ENCODE data around the gene GFER. TPM values are rescaled to one million over a fixed set of nuclear protein-coding genes. Genes with fewer than 3 reads are reported as not detected.

GFER gene
- total RNA-seq, 2 experiments from 2014 or later: 33.5 to 33.9 TPM

- peaks cover 44% of the 10 kb centered on the region for H3K27me3 Mint-ChIP-seq
- peak overlapping the region; percentile 89 for H3K4me3 Mint-ChIP-seq
- POLR2A ChIA-PET: interaction anchor here (0.8 to 29.2 kb wide), 7 partner anchors 9 to 221 kb away, joined by 3 to 505 read pairs (median 4); partner anchors contain the start of genes NDUFB10, RNF151, RPS2 and TBL3
- CTCF ChIA-PET: interaction anchor here (1.0 to 2.4 kb wide), 4 partner anchors 19 to 156 kb away, joined by 3 to 9 read pairs (median 6); partner anchors contain the start of gene RPS2
- peaks cover 16% of the 10 kb centered on the region for H3K36me3 Mint-ChIP-seq (ENCODE audit: low read depth)
- no peak for TF ChIP-seq CTCF (IDR thresholded peaks at IDR 0.05)
- no peak for DNase-seq
- H3K4me1 Mint-ChIP-seq (ENCODE audit: low read depth): peaks cover 19% of the 10 kb centered on the region
- ATAC-seq: peak; percentile 10
- no peaks in the 10 kb centered on the region for H3K9me3 Mint-ChIP-seq
- intact Hi-C loops (cut with micrococcal nuclease): no loop called here
- H3K27ac Mint-ChIP-seq: peak overlapping the region; percentile 30
Observed at GRCh38 chr16:1984347-1985225, 593 bp downstream of the GFER start.

- no peaks in the 10 kb centered on the region for H3K9me3 Mint-ChIP-seq
Observed at GRCh38 chr16:1985466-1986150, 1.6 kb downstream of the GFER start.

GRCh38 chr16:1987198-1987597 is 3.2 kb downstream of the GFER start:
- ATAC-seq: no peak
- POLR2A ChIA-PET: interaction anchor here (1.3 to 29.2 kb wide), 4 partner anchors 11 to 166 kb away, joined by 3 to 505 read pairs (median 44); partner anchors contain the start of genes NDUFB10, RNF151, RPS2 and TBL3
- CTCF ChIA-PET: interaction anchor here (1.0 kb wide), 1 partner anchor 17 kb away, joined by 3 read pairs; no protein-coding TSS in a partner anchor

More at GRCh38 chr16:1985466-1986150, 1.6 kb downstream of the GFER start:
- Mint-ChIP-seq H3K36me3 (ENCODE audit: low read depth) (peaks cover 16% of the 10 kb centered on the region), H3K4me3 (peak overlapping the region; percentile 89), H3K27me3 (peaks cover 39% of the 10 kb centered on the region), H3K4me1 (ENCODE audit: low read depth) (peaks cover 19% of the 10 kb centered on the region), H3K27ac (no peak overlapping the region)
- ChIA-PET CTCF (interaction anchor here (1.0 to 2.4 kb wide), 3 partner anchors 18 to 21 kb away, joined by 3 to 9 read pairs (median 4); partner anchors contain the start of gene RPS2), POLR2A (interaction anchor here (1.0 to 29.2 kb wide), 5 partner anchors 20 to 220 kb away, joined by 4 to 505 read pairs (median 6); partner anchors contain the start of genes NDUFB10, RNF151, RPS2 and TBL3)
- intact Hi-C loops (cut with micrococcal nuclease): no loop called here
- ATAC-seq (no peak), DNase-seq (no peak)
- no peak for TF ChIP-seq CTCF (IDR thresholded peaks at IDR 0.05)

More at GRCh38 chr16:1987198-1987597, 3.2 kb downstream of the GFER start:
- H3K36me3 Mint-ChIP-seq (ENCODE audit: low read depth): peaks cover 16% of the 10 kb centered on the region
- no peak overlapping the region for H3K27ac Mint-ChIP-seq
- no peak for TF ChIP-seq CTCF (IDR thresholded peaks at IDR 0.05)
- peaks cover 29% of the 10 kb centered on the region for H3K27me3 Mint-ChIP-seq
- no peak overlapping the region for H3K4me3 Mint-ChIP-seq
- no peaks in the 10 kb centered on the region for H3K9me3 Mint-ChIP-seq
- intact Hi-C loops (cut with micrococcal nuclease): no loop called here
- DNase-seq: no peak
- peaks cover 20% of the 10 kb centered on the region for H3K4me1 Mint-ChIP-seq (ENCODE audit: low read depth)
